HT1080 (cell line): Measurements from ENCODE around the gene GATA6. TPM values are rescaled to one million over a fixed set of nuclear protein-coding genes. Genes with fewer than 3 reads are reported as not detected.
"Not testable (repeated sequence)": the region's sequence is repeated elsewhere in the genome, so short reads cannot be mapped to it uniquely, and the experiment has no call there.

Experiments used
- DNase-seq: peaks from one replicate; pipeline ENCODE4 v3.0.0-alpha.2; 2015; ENCODE audit warnings: low read depth
- total RNA-seq: library from RNA; depleted of rRNA; stranded (reverse); fragments of >200 nt; shearing (Covaris generic); gene quantifications from 2 replicates; pipeline ENCODE4 v1.2.3, GENCODE V29; 2014

GATA6 gene
- total RNA-seq, 1 experiment from 2014 or later = 6.8 TPM

DNA sequence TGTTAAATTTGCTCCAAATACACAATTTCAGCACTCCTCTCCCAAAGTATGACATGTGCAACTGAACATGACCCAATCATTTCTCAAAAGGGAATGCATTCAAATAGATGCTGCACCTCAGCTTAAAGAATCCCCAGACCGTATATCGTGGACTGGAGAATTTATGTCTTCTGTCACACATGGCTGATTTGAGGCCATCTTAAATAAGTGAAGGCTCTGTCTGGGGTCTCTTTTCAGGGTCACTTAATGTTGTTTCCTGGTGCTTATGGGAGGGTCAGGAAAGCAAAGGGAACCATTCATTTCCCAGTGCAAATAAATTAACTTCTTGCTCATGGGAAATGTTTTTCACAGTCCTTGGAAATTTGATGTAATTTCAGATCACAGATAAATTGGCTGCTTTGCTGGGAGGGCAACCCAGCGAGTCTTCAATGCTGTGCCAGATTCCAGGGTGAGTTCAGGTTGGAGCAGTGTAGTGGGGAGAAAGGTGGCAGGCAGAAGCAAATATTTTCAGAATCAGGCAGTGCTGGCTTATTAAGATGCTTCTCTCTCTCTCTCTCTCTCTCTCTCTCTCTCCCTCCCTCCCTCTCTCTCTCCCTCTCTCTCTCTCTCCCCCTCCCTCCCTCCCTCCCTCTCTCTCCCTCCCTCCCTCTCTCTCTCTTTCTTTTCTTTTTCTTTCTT is 34.3 kb downstream of the GATA6 start:
- DNase-seq = no peak

GRCh38 chr18:22204214-22204536 is 34.8 kb downstream of the GATA6 start:
- DNase-seq = no peak

- DNase-seq = no peak
Measured at GRCh38 chr18:22204996-22205395, 35.6 kb downstream of the GATA6 start.

- no peak for DNase-seq
Measured at GRCh38 chr18:22207021-22207758, 37.8 kb downstream of the GATA6 start.

DNA sequence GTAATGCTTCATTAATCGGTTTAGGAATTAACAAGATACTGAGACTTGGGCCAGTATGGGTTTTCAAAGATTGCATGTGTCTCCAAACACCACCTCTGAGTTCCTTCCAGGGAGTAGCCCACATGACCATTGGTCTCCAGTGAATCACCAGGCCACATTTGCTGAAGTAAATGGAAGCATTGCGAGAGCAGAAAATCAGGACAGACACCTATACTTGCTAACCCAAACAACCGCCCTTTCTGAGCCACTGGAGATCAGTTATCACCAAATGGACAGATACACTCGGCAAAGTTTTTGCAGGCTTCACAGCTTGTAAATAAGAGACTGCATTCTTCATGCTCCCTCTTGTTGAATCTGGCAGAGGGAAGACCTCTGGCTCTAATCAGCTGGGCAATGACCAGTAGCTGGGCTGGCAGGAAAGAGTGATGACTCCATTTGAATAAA is 40.9 kb downstream of the GATA6 start:
- no peak for DNase-seq

- no peak for DNase-seq
Measured at GRCh38 chr18:22211657-22212056, 42.3 kb downstream of the GATA6 start.

- no peak for DNase-seq
Measured at GRCh38 chr18:22213333-22213973, 44.1 kb downstream of the GATA6 start.

DNA sequence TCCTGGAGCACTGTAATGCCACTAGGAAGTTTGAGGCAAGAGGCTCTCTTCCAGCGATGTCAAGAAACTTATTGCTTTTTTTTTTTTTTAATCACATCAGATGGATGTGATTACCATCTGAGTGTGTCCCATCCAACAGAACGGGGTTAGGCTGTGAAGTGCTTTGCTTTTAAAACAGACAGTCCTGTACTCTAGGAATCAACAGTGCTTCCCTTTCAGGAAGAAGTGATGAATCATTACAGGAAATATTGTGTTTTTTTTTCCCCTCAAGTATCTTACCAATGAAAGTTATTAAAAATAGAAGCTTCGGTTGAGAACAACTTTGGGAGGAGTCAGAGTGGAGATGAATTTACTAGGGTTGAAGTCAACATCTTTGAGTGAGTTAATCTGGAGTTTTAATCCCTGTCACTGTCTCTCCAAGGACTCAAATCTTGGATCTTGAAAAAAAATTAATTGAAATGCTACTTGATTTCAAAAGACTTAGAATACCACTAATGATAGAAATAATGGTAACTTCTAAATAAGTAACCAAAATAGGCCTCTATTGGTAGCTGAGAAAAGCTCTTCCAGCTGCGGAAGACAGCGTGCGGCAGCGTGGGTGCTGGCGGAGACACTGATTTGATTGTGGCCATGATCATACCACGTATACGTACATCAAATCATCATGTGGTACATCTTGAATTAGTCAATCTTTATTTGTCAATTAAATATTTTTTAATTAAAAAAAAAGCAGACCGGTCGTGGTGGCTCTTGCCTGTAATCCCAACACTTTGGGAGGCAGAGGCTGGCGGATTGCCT is 45.5 kb downstream of the GATA6 start:
- DNase-seq = peak; percentile 68

DNA sequence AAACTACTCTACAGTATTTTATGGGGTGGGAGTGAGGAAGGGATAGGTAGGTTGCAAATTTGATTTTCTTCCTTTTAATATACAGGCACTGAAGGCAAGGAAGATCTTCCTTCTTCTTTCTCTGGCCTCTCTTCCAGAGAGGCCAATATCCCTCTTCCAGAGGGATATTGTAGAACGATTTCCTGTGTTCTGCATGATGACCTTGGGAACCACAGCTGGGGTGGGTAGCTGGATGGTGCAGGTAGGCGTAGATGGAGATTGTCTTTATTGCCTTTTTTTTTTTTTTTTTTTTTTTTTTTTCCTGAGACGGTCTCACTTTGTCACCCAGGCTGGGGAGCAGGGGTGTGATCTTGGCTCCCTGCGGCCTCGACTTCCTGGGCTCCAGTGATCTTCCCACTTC is 49.4 kb downstream of the GATA6 start:
- no peak for DNase-seq

- DNase-seq = no peak
Measured at GRCh38 chr18:22219568-22220355, 50.4 kb downstream of the GATA6 start.

GRCh38 chr18:22220585-22220984 is 51.2 kb downstream of the GATA6 start:
- not testable (repeated sequence) for DNase-seq

DNA sequence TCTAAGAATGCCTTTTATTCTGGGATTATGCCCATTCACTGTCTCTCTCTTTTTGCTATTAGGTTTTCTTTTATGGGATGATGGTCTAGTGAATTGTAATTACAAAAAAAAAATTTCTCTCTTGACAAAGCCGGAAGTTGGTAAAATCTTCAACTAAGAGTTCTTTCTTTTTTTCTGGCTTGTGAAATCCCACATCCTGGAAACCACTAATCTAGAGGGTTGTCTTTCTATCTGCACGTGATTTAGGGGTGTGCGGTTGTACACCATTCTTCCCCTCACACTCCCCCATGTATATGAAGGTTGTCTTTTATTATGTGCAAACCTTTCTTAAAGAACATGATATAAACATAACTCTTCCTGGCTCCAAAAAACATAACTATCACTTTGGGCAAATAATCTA is 52.0 kb downstream of the GATA6 start:
- DNase-seq = no peak

DNA sequence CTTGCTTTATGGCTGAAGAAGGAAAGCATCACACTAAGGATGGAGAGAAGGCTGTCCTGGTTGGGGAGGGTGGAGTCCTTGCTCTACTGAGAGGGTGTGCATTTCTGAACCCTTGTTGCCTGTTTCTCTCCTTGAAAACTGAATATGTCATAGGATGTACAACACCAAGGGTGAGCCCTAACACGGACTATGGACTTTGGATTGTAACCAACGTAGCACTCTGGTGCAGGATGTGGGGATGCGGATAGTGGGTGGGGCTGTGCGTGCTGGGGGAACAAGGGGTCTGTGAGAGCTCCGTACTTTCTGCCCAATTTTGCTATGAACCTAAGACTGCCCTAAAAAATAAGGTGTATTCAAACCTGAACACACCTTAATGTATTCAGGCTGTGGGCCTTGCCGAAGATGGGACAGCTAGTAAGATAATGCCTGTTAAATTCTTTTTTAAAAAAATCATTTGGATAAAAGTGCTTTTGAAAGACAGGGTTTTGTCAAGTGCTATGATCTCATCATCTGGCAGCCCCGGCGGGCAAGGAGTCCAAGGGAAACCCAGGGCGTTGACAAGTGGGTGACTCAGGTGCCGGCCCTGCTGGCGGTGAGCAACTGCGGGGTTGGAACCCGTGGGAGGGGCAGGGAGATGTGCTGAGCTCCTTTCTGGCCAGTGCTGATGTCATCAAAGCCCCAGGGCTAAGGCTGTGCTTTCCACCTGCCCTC is 54.0 kb downstream of the GATA6 start:
- peak; percentile 96 for DNase-seq

DNA sequence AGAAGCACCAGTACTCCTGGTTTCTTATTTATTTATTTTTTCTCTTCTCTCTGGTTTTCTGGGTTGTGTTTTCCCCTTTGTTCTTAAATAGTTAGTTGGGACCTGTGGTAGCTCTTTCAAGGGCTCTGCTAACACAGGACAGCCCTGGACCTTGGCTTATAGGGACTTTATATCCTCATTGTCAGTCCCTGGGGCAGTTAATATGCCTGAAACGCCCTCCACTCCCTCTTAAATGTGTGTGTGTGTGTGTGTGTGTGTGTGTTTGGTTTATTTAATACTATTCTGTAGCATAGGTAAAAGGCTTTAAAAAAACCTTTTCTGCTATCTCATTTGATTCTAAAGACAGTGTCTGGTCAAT is 54.6 kb downstream of the GATA6 start:
- no peak for DNase-seq

DNA sequence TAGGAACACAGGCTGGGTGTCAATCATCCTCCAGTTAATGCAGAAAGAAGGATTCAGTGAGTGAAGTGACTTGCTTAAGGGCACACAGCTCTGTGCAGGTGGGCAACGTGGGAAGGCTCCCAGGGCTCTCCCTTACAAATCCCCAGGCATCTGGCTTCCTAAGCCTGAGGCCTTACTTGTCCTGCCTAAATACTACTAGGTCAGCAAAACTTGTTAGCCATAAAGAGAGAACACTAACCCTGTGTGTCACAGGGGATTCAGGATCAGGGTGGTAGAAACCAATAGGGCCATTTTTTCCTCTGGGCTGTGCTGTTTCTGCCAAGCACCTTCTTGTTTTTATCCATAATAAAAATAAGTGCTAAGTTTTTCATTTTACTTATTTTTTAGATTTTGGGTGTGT is 55.0 kb downstream of the GATA6 start:
- no peak for DNase-seq

DNA sequence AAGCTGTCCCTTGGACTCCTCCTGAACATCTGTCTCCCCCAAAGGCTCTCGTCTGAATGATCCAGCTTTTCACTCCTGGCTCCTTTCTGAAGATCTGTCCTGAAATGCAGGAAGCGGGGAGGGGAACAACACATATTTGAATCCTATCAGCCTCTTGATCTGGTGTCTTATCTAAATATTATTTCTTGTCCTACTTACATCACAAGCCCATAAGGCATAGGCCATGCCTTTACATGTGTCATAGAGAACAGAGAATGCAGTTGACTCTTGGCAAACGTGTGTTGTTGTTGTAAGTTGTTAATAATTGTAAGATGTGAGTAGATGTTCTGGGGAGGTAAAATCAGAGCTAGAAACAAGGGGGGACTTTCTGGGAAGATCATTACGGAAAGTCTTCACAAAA is 57.4 kb downstream of the GATA6 start:
- no peak for DNase-seq

GRCh38 chr18:22228976-22229375 is 59.6 kb downstream of the GATA6 start:
- peak; percentile 31 for DNase-seq

DNA sequence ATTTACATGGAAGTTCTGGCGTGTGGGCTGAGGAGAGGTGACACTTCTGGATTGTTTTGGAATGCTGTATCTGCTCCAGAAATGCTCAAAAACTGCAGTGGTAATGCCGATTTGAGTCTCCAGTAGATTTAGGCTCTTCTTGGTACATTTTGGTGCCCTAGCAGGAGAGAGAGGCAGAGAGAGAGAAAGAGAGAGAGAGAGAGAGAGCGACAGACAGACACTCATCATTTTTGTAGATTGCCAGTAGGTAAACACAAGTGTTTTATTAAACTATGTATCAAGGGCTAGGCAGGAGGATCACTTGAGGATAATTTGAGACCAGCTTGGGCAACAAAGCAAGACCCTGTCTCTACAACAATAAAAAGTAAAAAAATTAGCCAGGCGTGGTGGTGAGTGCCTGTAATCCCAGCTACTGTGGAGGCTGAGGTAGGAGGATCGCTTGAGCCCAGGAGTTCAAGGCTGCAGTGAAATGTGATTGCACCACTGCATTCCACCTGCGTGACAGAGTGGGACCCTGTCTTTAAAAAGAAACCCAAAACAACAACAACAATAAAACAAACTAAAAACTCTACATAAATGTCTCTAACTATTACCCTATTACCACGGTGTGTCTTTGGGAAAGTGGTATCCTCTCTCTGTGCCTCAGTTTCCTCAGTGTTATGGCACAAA is 60.2 kb downstream of the GATA6 start:
- DNase-seq = no peak

DNA sequence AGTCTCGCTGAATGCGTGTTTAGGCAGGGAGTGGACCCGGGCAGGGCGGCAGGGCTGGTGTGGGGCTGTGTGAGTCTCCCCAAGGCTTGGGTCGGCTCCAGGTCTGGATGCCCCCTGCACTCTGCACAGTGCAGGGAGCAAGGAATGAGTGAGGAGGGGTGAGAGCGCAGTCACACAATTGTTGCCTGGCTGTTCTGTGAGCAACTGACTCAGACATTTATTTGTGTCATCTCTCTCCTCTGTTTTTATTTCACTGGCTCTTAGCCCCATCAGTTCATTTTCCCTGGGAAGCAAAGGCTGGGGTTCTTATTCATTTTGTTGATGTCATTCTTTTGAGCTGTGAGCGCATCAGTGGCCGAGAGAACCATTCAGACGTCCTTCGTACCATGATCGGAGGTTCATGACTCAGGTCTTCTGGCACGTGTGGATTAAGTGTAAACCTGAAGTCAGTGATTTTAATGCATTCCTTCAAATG is 61.1 kb downstream of the GATA6 start:
- DNase-seq = peak; percentile 72

DNA sequence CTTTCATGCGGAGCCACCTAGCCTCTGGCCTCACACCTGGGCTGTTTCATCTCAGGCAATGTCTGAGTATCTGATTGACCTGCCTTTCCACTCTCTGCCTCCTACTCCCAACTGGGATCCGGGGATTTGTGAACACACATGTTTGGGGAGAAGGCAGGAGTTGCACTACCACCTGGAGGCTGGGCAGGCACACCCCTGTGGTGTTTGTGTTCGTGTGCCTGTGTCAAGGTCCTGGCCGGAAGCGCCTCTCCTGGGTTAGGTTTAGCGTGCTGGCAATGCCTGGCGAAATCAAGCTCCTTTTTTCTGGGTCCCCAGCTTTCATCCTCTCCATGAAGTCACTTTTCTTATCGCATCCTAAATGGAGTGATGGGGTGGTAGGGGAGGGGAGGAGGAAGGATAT is 63.9 kb downstream of the GATA6 start:
- no peak for DNase-seq
